ENCODE measurements around the gene FAM186B.

Gene FAM186B

GRCh38 chr12:49635656-49636055 is 30.2 kb upstream of the FAM186B start:
- H3K4me3 ChIP-seq (ENCODE audit: control insufficient read depth, low read depth, low read length) = no peak overlapping the region
- TF ChIP-seq, protein P1, sequence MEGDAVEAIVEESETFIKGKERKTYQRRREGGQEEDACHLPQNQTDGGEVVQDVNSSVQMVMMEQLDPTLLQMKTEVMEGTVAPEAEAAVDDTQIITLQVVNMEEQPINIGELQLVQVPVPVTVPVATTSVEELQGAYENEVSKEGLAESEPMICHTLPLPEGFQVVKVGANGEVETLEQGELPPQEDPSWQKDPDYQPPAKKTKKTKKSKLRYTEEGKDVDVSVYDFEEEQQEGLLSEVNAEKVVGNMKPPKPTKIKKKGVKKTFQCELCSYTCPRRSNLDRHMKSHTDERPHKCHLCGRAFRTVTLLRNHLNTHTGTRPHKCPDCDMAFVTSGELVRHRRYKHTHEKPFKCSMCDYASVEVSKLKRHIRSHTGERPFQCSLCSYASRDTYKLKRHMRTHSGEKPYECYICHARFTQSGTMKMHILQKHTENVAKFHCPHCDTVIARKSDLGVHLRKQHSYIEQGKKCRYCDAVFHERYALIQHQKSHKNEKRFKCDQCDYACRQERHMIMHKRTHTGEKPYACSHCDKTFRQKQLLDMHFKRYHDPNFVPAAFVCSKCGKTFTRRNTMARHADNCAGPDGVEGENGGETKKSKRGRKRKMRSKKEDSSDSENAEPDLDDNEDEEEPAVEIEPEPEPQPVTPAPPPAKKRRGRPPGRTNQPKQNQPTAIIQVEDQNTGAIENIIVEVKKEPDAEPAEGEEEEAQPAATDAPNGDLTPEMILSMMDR (conservative IDR thresholded peaks at IDR 0.05; ENCODE audit: control insufficient read depth, insufficient read depth, low read depth, low read length) = no peak
- no peak for DNase-seq (ENCODE audit: low read depth)

DNA sequence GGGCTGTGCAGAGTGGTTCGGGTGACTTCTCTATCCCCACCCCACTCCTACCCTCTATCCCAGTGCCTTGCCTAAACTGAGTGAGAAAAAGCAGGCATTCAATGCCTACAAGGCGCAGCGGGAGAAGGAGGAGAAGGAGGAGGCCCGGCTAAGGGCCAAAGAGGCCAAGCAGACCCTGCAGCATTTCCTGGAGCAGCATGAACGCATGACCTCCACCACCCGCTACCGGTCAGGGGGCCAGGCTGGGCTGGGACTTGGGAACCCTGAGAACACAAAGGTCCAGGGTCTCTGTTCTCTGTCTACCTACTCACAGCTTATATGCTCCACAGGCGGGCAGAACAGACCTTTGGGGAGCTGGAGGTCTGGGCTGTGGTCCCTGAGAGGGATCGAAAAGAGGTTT is 29.6 kb upstream of the FAM186B start:
- TF ChIP-seq, protein P1 (conservative IDR thresholded peaks at IDR 0.05; ENCODE audit: control insufficient read depth, insufficient read depth, low read depth, low read length) = no peak
- H3K4me3 ChIP-seq (ENCODE audit: control insufficient read depth, low read depth, low read length) = no peak overlapping the region
- DNase-seq (ENCODE audit: low read depth) = no peak

DNA sequence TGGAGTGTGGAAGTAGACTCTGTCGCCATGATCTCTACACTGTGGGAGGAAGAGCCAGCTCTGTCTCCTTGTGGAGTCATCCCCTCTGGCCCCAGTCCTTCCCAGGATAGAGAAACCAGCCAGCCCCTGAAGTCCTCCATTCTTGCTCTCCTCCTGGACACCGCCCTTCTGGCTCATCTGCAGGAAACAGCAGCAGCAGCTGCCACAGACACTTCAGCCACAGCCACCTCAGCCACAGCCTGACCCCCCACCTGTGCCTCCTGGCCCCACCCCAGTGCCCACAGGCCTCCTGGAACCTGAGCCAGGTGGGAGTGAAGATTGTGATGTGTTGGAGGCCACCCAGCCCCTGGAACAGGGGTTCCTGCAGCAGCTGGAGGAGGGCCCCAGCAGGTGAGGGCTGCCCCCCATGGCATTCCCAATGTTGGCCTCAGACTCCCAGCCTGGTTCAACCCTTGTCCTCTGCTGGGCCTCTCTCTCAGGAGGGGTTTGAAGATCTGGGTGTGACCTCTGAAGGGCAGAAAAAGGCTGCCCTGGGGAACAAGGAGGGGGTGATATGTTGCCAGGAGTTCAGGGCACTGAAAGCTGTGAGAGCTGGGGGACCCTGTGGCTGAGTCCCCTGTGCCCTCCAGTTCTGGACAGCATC is 28.4 kb upstream of the FAM186B start:
- TF ChIP-seq, protein P1 (conservative IDR thresholded peaks at IDR 0.05; ENCODE audit: control insufficient read depth, insufficient read depth, low read depth, low read length) = no peak
- H3K4me3 ChIP-seq (ENCODE audit: control insufficient read depth, low read depth, low read length) = no peak overlapping the region
- DNase-seq (ENCODE audit: low read depth) = no peak

- H3K4me3 ChIP-seq (ENCODE audit: control insufficient read depth, low read depth, low read length) = no peak overlapping the region
- TF ChIP-seq, protein P1 (conservative IDR thresholded peaks at IDR 0.05; ENCODE audit: control insufficient read depth, insufficient read depth, low read depth, low read length) = no peak
- DNase-seq (ENCODE audit: low read depth) = no peak
Observed at GRCh38 chr12:49632986-49633702, 27.7 kb upstream of the FAM186B start.

GRCh38 chr12:49632401-49632800 is 27.0 kb upstream of the FAM186B start:
- no peak overlapping the region for H3K4me3 ChIP-seq (ENCODE audit: control insufficient read depth, low read depth, low read length)
- DNase-seq (ENCODE audit: low read depth) = no peak
- TF ChIP-seq, protein P1 (conservative IDR thresholded peaks at IDR 0.05; ENCODE audit: control insufficient read depth, insufficient read depth, low read depth, low read length) = no peak

- no peak overlapping the region for H3K4me3 ChIP-seq (ENCODE audit: control insufficient read depth, low read depth, low read length)
- no peak for DNase-seq (ENCODE audit: low read depth)
- TF ChIP-seq, protein P1 (conservative IDR thresholded peaks at IDR 0.05; ENCODE audit: control insufficient read depth, insufficient read depth, low read depth, low read length) = no peak
Observed at GRCh38 chr12:49631336-49631907, 26.0 kb upstream of the FAM186B start.

All from fibroblast of mammary gland (primary cell).